Psoas muscle (tissue), 8 donors: Measurements from ENCODE around the gene TRIM33. TPM values are rescaled to one million over a fixed set of nuclear protein-coding genes. Genes with fewer than 3 reads are reported as not detected.

ENCODE experiments used
- ATAC-seq, 4 donors: fragments of 200-7000 bp; cut with Tn5 transposase; one replicate each; pipeline ENCODE4 v1.9.1; 2020; ENCODE audit warnings: moderate library complexity in 3 of 4, mild to moderate bottlenecking in 2 of 4
- DNase-seq, 2 donors: peaks; one replicate each; pipeline ENCODE4 v3.0.0-alpha.2; 2020
- H3K27ac ChIP-seq: fragments of 200-600 bp; one replicate; pipeline ENCODE4 v1.8.0; 2022
- H3K27me3 ChIP-seq, 3 donors: fragments of 200-600 bp in 1 of 3; one replicate each; pipeline versions ENCODE4 v1.6.1 to v1.8.0; 2013 to 2022; ENCODE audit warnings: low read length in 2 of 3, mild to moderate bottlenecking in 2 of 3, moderate library complexity in 1 of 3; ENCODE audit not compliant: insufficient read depth in 3 of 3
- H3K36me3 ChIP-seq, 2 donors: fragments of 200-600 bp in 1 of 2; one replicate each; pipeline versions ENCODE4 v1.6.1 to v1.8.0; 2013 to 2022; ENCODE audit warnings: low read depth in 1 of 2, mild to moderate bottlenecking in 1 of 2, moderate library complexity in 1 of 2; ENCODE audit not compliant: insufficient read depth in 1 of 2
- H3K4me1 ChIP-seq: fragments of 200-600 bp; one replicate; pipeline ENCODE4 v1.8.0; 2022
- H3K4me3 ChIP-seq: fragments of 200-600 bp; one replicate; pipeline ENCODE4 v1.8.0; 2022; ENCODE audit warnings: mild to moderate bottlenecking
- H3K9me3 ChIP-seq: fragments of 200-600 bp; one replicate; pipeline ENCODE4 v1.8.0; 2022
- CTCF ChIP-seq: fragments of 200-600 bp; IDR thresholded peaks from one replicate; pipeline ENCODE4 v1.8.0; 2022; ENCODE audit warnings: antibody characterized with exemption
- WGBS, 3 donors: extraction: QIAGEN DNeasy Blood & Tissue Kit; methylation state at CpG; one replicate each; pipeline versions ENCODE4 v1.1.6 to v1.1.7; 2013; 5-methylcytosine and 5-hydroxymethylcytosine counted together
- intact Hi-C, 2 donors: fragments of 100-400 bp; cut with DNase I; formaldehyde crosslinking; loops; one replicate each; pipeline versions ENCODE4 v1.11.0 to v1.14.2; 2022
- polyA plus RNA-seq, 3 donors: library from polyadenylated mRNA; stranded (reverse); fragments of 200-250 nt; gene quantifications; one replicate each; pipeline ENCODE4 v1.2.3, GENCODE V29; 2013
- total RNA-seq, 4 donors: library from RNA; stranded (reverse); fragmentation: NEBNext Ultra II Directional in 2 of 4; extraction: Animal tissue kit (Norgen Biotek cat#: 25700) in 2 of 4; gene quantifications; one replicate each; pipeline versions ENCODE4 v1.2.1 to v1.2.4, GENCODE V29; 2021 to 2023
- donor health status: healthy with polysubstance abuse.
- donor health status: DM: no; HTN: no; CAD: no; lungs with moderate emphysema.
- donor health status: Bipolar disorder and iron deficiency.
- donor health status: healthy.
- donor health status: DM: yes; HTN: yes; CAD: no.
- donor health status: DM: no; HTN: no; CAD: no.
- donor health status: DM: no; HTN: no; CAD: no.
- donor health status: DM: yes; HTN: yes; CAD: no.

The TRIM33 gene
- total and polyA plus RNA-seq, 7 donors = 4.6 to 22.0 (median 15.2) TPM

- Histone ChIP-seq H3K4me1 (no peaks in the 10 kb centered on the region), H3K27ac (no peak overlapping the region), H3K36me3 (no peaks in the 10 kb centered on the region), H3K4me3 (no peak overlapping the region), H3K9me3 (no peaks in the 10 kb centered on the region), H3K27me3 (peaks cover 0 to 3% (median 0%) of the 10 kb centered on the region in 3 donors)
- ATAC-seq = no peak
- intact Hi-C loops = no loop called here
- no peak for TF ChIP-seq CTCF
- 80 to 84% (median 83%) methylated on average over 8 of the region's 8 CpGs for WGBS, 3 donors
- DNase-seq = no peak
These were observed 10.6 kb upstream of the TRIM33 start for GRCh38 chr1:114521396-114522263.

DNA sequence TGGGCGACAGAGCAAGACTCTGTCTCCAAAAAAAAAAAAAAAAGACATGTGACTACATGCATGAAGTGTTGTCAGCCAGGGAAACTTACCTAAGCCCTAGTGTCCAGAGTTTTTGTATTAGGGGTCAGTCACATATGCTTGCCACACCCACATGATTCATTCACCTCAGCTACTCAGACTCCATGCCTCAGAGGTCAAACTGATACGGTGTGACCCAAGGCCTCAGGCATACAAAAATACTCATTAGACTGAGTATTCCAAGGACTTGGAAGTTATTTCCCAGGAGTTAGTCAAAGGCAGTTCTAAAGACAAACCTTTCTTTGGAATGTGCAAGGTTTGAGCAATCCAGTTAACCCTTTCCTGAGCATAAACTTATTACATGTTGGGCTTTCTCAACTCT, 6.3 kb upstream of the TRIM33 start:
- Histone ChIP-seq H3K27me3 (peaks cover 0 to 3% (median 0%) of the 10 kb centered on the region in 3 donors), H3K9me3 (no peaks in the 10 kb centered on the region), H3K36me3 (no peaks in the 10 kb centered on the region), H3K27ac (no peak overlapping the region), H3K4me1 (peaks cover 4% of the 10 kb centered on the region), H3K4me3 (no peak overlapping the region)
- ATAC-seq (no peak), DNase-seq (no peak)
- TF ChIP-seq CTCF = no peak
- intact Hi-C loops = no loop called here
- WGBS, 3 donors = 58 to 89% (median 84%) methylated on average over 2 of the region's 2 CpGs

- ATAC-seq (no peak), DNase-seq (no peak)
- peak overlapping the region; percentile 93 for H3K4me3 ChIP-seq
- peaks cover 29% of the 10 kb centered on the region for H3K4me1 ChIP-seq
- TF ChIP-seq CTCF = no peak
- no peak overlapping the region for H3K27ac ChIP-seq
- H3K27me3 ChIP-seq = no peaks in the 10 kb centered on the region
- H3K9me3 ChIP-seq = no peaks in the 10 kb centered on the region
- intact Hi-C loops = loop anchor here in 1 of 2 donors (5.0 kb wide), 1 partner anchor 245 kb away; the partner anchor contains the start of gene CSDE1
- no peaks in the 10 kb centered on the region for H3K36me3 ChIP-seq
- WGBS, 3 donors = 84 to 90% (median 86%) methylated on average over 11 of the region's 11 CpGs
These were observed 1.7 kb upstream of the TRIM33 start for GRCh38 chr1:114512595-114513280.

DNA sequence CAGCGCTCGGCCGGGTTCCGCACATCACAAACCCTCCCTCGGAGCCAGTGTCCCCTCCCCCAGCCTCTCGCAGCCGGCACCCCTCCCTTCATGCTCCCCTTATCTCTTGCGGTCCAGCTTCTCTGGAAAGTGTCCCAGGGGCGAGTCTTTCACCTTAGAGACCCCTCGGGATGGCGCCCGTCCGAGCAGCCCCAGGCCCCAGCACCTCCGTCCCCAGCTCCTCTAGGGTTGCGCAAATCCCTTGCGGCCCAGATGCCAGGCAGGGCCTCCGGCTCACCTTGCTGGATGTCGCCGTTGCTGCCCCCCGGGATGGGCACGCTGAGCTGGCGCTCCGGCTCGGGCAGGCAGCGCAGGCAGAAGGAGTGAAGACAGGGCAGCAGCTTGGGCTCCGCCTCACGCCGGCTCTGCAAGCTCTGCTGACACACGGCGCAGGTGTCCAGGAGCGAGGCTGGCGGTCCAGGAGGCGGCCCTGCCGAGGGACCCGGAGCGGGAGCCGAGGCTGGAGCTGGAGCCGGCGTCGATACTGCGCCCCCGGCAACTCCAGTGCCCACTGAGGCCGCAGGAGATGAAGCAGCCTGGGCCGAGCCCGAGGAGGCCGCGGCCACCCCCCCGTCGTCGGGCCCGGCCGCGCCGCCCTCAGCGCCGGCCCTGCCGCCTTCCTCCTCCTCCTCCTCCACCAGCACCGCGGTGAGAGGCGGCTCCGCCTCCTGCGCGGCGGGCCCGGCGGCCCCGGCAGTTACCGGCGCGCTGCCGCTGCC, 550 bp downstream of the TRIM33 start:
- 0 to 1% (median 1%) methylated on average over 35 to 71 of the region's 71 CpGs for WGBS, 3 donors
- DNase-seq (peak; percentile 34 to 63), ATAC-seq (peak; percentile 42 to 60 (median 50))
- Histone ChIP-seq H3K27me3 (no peaks in the 10 kb centered on the region), H3K27ac (peak overlapping the region; percentile 98), H3K4me1 (peaks cover 36% of the 10 kb centered on the region), H3K9me3 (no peaks in the 10 kb centered on the region), H3K4me3 (peak overlapping the region; percentile 93), H3K36me3 (peaks cover 0 to 4% of the 10 kb centered on the region in 2 donors)
- intact Hi-C loops = loop anchor here in 1 of 2 donors (5.0 kb wide), 1 partner anchor 247 kb away; the partner anchor contains the start of gene CSDE1
- no peak for TF ChIP-seq CTCF
